Measurements from ENCODE around the gene RASAL2.
A peak's percentile ranks its signal among the peaks of the same experiment; 100 is the strongest.

The RASAL2 gene

DNA sequence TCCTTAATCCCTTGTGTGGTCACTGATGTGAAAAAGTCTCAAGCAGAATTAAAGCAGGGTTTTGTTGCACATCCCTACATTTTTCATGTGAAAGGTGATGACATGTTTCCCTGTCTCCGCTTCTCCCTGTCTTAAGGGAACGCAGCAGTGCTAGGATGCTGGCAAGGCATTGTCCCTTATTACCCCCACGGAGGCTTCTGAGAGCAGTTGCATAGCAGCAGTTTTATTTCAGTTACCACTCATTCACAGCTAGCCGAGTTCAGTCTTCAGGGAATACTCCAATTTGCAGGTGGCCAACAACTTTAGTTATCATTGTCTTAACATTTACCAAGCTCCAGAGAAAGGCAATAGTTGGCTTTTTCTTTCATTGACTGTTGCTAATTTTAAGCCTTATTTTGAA is 313.8 kb downstream of the RASAL2 start:
- no peak for DNase-seq

DNA sequence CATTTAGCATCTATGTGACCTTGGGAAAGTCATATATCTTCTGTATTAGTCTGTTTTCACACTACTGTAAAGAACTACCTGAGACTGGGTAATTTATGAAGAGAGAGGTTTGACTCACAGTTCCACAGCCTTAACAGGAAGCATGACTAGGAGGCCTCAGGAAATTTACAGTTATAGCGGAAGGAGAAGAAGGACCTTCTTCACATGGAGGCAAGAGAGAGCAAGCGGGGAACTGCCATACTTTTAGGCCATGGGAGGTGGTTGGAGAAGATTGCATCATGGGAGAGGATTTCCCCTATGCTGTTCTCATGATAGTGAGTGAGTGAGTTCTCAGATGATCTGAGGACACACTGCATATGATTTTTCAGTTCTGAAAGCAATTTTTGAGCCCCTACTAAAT is 315.0 kb downstream of the RASAL2 start:
- no peak for DNase-seq

DNA sequence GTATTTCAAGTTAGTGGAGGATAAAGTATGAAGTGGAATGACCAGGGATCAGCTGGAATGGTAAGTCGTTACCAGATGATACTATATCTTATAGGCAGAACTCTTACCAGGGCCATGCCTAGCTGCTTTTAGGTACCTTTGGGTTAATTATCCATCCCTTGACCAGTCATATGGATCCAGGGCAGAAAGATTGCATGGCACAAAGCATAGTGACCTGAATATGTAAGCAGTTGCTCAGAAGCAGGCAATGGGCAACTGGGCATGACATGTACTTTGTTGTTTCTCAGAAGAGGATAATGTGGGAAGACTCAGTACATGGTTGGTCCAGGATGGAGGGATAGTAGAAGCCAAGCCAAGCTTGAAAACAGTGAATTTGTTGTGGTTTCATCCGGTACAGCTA is 315.6 kb downstream of the RASAL2 start:
- no peak for DNase-seq

DNA sequence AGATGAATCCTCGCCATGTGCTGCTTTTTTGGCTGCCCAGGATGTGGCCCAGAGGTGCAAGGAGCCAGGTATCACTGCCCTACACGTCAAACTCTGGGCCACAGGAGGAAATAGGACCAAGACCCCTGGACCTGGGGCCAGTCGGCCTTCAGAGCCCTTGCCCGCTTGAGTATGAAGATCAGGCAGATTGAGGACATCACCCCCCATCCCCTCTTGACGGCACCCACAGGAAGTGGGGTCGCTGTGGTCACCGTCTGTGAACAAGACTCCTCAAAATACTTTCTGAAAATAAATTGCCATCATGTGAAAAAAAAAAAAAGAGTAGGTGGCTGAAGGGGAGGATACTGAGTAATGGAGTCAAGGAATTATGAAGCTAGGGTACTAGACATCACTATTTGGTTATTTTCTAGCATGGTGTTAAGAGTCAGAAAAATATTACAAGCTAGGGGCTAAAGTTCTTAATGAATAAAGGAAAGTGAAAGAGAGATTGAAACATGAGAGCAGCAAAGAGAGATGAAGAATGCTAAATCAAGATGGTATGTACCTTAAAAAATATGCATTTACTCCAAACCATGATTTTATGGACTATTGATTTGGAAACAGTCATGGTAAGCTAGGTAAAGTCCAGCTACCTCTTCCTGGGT is 318.0 kb downstream of the RASAL2 start:
- no peak for DNase-seq

DNA sequence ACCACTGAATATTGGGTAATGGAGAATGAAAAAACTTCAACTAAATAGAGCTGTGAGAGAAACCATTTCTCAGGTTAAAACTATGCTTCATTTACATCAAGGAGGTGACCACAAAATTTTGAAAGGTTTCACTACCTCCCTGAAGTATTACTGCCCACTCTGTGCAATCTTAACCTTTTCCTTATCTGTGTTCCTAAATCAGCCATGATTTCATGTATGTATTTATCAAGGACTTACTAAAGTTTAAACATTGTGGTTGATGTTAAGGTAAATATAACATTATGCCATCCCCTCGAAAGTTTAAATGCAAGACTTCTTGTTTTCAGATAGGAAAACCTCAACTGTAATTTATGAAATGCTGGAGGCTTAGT is 318.5 kb downstream of the RASAL2 start:
- no peak for DNase-seq

DNA sequence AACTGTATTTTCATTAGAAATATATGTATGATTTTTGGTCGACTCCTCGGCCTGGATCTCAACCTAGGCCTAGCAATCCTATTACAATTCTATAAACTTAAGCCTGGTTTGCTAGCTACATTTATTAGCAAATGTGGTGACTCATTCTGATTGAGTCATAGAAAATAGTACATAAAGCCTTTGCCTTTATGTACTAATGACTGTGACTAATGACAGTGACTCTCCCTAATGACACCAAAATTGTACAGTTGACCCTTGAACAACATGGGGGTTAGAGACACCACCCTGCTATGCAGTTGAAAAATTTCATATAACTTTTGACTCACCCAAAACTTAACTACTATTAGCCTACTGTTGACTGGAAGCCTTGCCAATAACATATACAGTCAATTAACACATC is 324.0 kb downstream of the RASAL2 start:
- no peak for DNase-seq

DNA sequence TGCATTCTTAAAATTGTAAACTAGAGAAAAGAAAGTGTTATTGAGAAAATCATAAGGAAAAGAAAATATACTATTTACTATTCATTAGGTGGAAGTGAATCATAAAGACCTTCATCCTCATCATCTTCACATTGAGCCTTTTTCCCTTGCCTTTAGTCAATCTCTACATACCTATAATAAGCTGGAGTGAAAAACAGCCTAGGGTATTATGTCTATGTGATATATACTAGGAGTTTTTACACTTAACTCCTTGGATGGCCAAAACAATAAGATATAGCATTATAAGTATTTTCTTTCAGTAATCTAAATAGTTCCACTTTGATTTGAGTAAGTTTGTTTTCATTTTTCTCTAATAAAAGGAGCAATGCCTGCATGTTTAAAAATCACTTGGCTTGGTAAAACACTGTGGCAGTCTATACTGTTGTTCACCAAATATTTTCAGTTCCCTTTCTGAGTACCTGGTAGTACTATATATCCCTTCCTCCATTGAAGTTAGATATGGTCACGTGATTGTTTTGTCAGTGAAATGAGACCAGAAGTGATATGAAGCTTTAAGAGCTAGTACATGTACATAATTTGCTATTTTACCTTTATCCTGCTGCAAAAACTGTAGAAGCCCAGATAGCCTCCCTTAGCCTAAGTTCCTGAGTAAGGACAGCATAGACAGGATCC is 324.5 kb downstream of the RASAL2 start:
- DNase-seq: no peak

DNA sequence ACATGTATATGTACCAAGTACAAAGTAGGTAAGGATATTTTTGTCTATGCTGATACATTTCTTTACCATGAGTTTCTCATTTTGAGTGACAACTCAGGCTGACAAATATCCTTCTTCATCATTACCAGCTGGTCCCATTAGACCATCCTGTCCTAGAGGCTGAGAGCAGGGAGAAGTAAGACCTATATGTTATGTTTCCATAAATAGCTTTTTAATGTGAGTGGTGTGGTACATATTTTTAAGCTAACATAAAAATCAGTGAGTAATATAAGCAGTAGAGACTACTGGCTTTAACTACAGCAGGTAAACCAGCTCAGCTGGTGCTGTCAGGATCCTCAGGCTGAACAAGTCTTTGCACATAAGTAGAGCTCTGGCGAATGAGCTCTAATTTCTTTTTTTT is 340.5 kb downstream of the RASAL2 start:
- no peak for DNase-seq

DNA sequence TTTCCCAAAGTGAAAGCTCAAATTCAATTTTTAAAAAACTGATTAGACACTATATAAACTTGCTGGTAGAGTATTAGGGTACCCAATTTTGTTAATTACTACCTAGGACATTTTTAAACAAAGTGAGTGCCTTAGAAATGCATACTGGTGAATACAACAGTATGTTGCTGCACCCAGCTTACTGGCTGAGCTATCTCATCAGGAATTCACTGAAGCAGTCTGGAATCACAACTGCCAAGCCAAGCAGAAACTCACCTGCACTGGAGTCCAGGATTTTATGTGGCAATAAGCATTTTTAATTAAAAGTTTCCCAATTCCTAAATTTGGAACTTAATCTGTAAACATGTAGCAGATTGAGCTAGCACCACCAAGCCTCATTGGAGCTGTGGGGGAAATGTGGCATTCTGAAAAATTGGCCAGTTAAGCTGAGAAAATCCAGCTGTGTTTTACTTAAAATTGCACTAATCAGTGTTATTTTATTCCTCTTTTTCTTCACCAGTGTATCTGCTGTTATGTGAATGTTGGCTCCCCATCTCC is 341.1 kb downstream of the RASAL2 start:
- DNase-seq: no peak

DNA sequence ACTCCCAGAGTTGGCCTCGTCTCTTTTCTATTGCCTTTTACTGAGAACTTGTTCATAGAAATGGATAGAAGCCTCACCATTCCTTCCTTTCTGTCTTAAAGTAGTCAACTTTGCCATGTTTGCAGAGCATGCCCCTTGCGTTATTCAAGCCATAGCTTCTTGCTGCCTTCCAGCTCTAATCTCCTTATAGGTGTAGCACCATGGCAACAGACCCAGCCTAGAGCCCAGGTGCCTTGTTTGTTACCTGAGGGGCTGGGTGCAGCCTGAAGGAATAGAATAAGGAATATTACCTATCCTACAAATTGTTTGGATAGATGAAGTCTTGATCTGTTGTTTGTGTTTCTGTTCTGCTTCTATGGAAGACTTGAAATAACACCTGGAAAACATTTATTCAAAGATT is 343.0 kb downstream of the RASAL2 start:
- DNase-seq: no peak

DNA sequence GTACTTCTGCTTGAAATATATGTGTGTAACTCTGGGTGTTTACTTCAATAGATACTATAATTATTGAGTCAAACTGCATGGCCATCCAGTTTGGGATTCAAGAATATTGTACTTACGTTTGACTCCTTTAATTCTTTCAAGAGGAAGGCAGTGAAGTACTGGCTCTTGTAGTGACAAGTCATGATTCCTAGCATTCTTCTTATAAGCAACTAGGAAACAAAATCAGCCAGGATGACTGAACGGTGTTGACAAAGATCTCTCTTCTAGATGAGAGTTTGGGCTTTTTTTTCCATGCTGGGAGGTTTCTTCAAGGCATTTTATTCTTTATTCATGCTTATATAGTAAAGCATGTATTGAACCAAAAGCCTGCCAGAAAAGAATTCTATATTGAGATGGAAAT is 344.5 kb downstream of the RASAL2 start:
- DNase-seq: no peak

DNA sequence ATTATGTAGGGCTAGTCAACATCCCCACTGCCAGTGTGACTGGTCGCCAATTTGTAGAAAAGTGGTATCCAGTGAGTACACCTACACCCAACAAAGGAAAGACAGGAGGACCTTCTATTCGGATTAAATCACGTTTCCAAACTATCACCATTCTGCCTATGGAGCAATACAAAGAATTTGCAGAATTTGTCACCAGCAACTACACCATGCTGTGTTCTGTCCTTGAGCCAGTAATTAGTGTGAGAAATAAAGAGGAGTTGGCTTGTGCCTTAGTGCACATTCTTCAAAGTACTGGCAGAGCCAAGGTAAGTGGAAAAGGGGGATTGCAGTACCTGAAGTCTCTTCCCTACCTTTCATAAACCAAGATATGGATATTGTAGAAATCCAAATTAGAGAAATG is 349.0 kb downstream of the RASAL2 start:
- no peak for DNase-seq

DNA sequence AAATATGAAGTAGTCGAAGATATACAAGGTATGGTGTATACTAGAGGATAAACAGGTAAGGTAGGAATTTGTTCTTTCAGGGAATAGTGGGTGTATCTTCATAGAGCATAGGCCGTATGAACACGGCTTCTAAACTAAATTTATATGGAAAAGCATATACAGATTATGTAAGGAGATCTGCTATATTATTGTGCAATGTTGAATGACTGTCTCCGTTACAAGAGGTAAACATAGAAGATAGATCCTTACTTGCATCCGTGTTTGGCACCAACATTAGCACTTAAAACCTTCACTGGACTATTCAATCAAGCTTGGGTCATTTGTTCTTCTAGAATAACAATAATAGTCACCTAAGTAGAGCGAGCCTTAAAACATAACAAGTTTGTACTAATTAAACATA is 357.0 kb downstream of the RASAL2 start:
- no peak for DNase-seq

DNA sequence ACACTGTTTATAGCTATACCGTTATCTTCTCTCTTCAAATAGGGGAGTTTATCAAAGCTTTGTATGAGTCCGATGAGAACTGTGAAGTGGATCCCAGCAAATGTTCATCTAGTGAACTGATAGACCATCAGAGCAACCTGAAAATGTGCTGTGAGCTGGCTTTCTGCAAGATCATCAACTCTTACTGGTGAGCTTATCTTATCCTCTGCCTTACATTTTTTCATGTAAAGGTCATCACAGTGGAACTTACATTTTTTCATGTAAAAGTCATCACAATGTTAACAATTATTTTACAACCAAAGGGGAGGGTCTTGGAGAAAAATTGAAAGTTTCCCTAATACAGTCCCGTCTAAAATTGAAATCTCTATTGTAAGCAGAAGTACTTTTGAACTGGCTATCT is 357.6 kb downstream of the RASAL2 start:
- no peak for DNase-seq

DNA sequence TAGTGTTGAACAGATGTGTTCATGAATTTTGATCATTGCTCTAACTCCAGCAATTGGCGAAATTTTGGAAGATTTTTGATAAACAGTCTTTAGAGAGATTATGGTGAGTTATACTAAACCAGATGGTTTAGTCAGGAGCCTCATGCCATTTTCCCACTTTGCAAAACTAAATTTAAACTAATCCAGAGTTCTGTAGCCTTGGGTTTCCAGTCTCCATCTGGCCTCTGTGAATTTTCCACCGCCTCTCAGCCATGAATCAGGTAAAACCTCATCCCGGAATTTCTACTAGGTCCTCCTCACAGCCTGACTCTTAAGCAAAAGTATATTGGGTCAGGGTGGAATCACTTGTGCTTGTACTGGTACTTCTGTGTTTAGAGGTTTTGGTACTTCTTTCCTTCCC is 358.1 kb downstream of the RASAL2 start:
- DNase-seq: no peak

DNA sequence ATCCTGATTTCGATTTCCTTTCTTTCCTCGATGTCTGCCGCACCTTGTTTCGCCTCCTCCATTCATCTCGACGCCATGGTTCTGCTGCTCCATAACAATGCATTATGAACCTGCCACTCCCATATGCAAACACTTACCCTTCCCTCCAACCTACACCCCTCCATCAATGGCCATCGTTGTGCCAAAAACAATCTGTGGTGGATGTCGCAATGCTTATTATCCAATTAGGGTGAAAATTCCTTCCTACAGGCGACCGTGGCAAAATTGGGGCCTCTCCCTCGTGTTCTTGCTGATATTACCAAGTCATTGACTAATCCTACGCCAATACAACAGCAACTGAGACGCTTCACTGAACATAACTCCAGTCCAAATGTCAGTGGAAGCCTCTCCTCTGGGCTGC is 362.6 kb downstream of the RASAL2 start:
- peak; percentile 29 for DNase-seq

DNA sequence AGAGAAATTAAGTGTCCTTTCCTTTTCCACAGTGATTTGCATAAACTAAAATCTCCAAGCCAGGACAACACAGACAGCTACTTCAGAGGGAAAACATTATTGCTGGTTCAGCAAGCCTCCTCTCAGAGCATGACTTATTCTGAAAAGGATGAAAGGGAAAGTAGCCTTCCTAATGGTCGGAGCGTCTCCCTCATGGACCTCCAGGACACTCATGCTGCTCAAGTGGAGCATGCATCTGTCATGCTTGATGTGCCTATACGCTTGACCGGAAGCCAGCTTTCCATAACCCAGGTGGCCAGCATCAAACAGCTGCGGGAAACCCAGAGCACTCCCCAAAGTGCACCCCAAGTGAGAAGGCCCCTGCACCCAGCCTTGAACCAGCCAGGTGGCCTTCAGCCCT is 363.7 kb downstream of the RASAL2 start:
- no peak for DNase-seq

DNA sequence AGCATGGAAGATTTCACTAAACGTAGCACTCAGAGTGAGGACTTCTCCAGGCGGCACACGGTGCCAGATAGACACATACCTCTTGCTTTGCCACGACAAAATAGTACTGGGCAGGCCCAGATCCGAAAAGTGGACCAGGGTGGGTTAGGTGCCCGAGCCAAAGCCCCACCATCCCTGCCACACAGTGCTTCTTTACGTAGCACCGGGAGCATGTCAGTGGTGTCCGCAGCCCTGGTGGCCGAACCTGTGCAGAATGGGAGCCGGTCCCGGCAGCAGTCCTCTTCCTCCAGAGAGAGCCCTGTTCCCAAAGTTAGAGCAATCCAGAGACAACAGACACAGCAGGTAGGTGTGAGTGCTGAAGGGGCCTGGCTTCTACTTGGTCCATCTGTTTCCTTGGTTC is 364.3 kb downstream of the RASAL2 start:
- DNase-seq: no peak

DNA sequence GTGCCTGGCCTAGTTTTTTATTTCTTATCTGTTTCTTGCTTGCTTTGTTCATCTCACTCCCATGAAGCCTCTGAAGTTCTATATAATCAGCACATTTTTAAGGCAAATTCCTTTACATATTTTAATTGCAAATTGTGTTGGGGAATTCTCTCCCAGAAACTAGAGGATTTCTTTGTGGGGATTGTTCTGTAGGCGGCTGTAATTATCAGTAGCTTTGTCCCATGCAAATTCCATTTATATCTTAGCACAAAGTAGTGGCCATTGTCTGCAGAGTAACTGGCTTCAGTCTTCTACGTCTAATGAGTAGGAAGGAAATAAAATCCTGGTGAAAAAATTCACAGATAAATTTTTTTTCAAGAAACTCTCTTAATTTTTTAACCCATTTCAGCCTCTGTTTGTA is 367.2 kb downstream of the RASAL2 start:
- DNase-seq: no peak

DNA sequence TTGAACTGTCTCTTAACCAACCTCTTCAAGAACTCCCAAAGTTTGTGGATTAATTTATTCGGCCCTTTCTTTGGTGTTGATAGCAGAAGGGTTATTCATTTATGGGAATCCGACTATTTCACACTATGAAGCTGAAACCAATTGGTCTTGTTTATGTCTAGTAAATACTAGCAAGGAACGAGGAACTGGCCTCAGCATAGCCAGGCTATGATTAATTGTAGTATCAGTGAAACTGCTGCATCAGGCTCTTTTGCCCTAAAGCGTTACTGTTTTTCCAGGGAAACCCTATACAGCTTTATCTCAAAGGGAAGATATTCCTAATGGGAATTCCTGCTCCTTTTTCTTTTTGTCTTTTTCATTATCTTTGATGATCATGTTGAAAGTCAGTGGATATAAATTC is 367.8 kb downstream of the RASAL2 start:
- DNase-seq: no peak

DNA sequence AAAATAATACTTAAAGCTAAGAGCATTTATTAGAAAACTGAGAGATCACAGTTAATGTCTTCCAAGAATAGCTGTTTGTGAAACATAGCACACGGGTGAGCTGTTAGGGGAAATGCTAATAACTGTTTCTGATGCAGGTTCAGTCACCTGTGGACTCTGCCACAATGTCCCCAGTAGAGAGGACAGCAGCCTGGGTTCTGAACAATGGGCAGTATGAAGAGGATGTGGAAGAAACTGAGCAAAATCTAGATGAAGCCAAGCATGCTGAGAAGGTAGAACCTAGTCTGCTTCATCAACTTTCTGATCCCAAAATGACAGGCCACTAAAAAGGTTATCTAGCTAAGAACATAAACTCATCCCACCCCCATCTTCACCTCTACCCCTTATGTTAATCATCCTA is 370.2 kb downstream of the RASAL2 start:
- no peak for DNase-seq

DNA sequence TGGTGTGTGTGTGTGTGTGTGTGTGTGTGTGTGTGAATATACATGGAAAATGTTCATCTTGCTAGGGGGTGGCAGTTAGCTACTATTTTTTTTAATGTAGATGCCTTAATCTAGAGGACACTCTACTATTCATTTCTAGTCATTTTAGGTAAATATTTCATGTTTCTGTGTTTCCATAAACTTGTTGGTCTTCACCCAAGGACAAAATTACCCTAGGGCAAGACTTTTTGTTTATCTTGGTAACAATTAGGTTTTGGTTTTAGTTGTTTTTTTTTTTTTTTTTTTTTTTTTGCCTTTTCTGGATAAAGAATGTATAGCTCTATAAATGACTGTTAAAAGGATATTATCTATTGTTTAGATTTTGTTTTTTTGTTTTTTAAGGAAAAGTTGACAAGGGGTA is 370.7 kb downstream of the RASAL2 start:
- no peak for DNase-seq

DNA sequence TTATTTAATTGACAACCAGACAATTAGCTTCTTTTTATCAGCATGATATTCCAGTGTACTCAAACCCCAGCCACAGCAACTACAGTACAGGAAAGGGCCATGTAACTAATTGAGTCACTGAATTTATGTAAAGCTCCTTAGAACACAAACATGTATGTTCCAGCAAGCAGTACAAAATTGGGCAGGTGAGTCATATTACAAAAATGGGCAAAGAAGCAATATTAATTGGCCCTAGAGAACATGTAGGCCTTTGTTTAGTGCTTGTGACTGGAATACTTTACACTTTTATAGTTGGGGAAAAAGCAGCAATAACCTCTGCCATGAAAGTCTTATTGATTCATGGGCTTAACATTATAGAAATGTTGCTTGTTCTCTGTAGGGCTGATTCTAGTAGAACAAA is 371.1 kb downstream of the RASAL2 start:
- no peak for DNase-seq

DNA sequence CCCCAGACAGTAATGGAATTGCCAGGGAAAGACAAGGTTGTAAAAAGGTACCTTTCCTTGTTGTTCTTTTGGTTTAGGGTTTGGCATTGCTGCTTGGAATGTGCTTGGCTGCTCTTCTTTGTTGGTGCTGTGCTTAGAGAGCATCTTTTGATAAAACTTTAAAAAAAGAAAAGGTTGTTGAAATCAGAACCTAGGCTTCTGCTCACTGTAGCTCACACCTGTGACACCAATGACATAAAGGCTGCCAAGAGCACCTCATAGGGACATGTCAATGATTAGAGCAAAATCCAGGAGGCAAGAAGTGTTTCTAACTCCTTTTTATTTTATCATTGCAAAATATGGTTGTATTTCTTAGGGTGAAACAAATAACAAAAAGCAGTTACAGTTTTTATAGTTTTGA is 373.9 kb downstream of the RASAL2 start:
- DNase-seq: no peak

DNA sequence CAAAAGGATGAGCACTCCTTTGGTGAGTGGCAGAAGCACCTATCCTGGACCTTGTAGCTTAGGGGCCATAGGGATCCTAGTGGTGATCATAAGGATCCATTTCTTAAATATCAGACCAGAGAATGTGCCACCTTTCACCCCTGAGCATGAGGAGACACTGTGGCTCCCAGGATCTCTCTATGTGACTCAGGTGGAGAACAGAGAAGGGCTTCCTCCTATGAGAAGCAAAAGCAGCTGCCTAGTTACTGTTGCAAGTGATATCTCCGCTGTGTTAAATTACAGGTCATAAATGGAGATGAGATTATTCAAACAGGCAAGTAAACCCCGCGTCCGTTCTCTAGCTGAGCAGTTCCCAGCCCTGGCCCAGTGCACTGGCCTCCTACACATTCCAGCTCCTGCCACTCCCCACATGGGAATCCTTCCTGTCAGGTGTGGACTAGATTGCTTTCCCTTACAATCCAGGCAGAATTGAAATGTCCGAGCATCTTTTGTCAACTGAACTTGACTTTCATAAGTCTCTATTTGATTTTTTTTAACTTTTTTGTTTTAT is 376.6 kb downstream of the RASAL2 start:
- no peak for DNase-seq
